Measurements from ENCODE around the gene ASPDH. TPM values are rescaled to one million over a fixed set of nuclear protein-coding genes. Genes with fewer than 3 reads are reported as not detected.

Gene ASPDH
- total RNA-seq, 1 experiment from 2014 or later = not detected

DNA sequence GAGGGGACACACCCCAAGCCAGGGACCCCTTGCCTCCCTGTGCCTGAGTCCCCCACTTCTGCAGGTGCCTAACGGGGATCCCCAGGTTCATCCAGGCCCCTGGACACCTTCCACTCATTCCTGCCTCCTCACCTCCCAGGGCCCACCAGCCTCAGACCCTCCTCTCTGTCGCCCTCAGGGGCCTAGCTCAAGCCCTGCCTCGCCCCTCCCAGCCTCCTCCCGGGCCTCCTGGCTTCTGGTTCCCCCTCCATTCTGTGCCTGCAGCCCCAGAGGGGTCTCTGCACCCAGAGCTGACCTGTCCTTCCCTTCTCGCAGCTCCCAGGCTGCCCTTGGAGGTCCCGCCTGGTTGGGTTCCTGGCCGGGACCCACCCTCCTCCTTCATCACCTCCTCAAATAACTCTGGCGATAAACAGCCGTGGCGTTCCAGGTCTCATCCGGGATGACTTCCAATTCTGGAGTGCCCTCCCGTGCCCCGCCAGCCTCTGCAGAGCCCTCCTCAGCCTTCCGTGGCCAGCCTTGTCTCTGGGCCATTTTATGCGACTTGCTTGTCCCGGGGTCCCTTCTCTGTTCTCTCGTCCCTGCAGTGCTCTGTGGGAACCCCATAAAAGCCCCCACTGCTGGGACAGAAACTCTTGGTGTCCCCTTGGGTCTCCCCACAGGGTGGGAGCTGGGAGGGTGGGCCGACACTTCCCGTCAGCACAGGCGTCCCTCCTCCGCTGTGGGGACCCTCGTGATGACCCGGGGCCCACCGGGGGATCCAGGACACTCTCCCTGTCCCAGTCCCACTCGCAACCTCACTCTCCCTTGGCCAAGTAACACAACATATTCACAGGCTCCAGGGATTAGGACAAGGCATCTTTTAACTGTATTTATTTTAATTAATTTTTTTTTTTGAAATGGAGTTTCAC lies 11.9 kb downstream of the ASPDH start:
- Mint-ChIP-seq H3K36me3 (ENCODE audit: insufficient read depth in 1 of 3, low read depth in 3 of 3) (no peaks in the 10 kb centered on the region; a peak in 3 of 7 replicates), H3K4me1 (peaks cover 2 to 8% of the 10 kb centered on the region in 2 experiments; a peak in 3 of 4 replicates), H3K27ac (no peak overlapping the region; a peak in 1 of 7 replicates), H3K27me3 (ENCODE audit: low read depth) (peaks cover 15% of the 10 kb centered on the region), H3K4me3 (no peak overlapping the region; a peak in 1 of 5 replicates), H3K9me3 (no peaks in the 10 kb centered on the region)
- Histone ChIP-seq H4K5ac (ENCODE audit: insufficient read length, low read depth, low read length) (no peak overlapping the region), H3K56ac (ENCODE audit: insufficient read length, low read depth, low read length) (no peak overlapping the region), H3K27me3 (ENCODE audit: insufficient read depth, low read length) (peaks cover 20% of the 10 kb centered on the region; the same call in 1 of the 2 replicates), H3K27ac (ENCODE audit: insufficient read length, low read depth, low read length) (no peak overlapping the region), H3K4ac (ENCODE audit: low read depth, low read length) (no peak overlapping the region), H3T11ph (ENCODE audit: low read length) (no peak overlapping the region), H3K23me2 (ENCODE audit: insufficient read length, low read depth, low read length, poor library complexity, severe bottlenecking) (peaks cover 3% of the 10 kb centered on the region), H3K23ac (ENCODE audit: insufficient read length, low read depth, low read length) (no peak overlapping the region), H2BK12ac (ENCODE audit: insufficient read length, low read depth, low read length) (no peak overlapping the region), H3K4me1 (ENCODE audit: insufficient read depth, low read length) (no peaks in the 10 kb centered on the region), H3K79me1 (ENCODE audit: insufficient read depth, low read depth, low read length, poor library complexity, severe bottlenecking) (no peaks in the 10 kb centered on the region), H4K91ac (ENCODE audit: insufficient read length, low read depth, low read length) (no peak overlapping the region), H4K8ac (replicated peaks; ENCODE audit: insufficient read length, low read depth, low read length) (no peak overlapping the region), H3K4me2 (ENCODE audit: insufficient read depth, insufficient read length, low read length) (no peak overlapping the region), H3K9ac (ENCODE audit: extremely low read depth, insufficient read length, low read length) (no peak overlapping the region), H2AFZ (ENCODE audit: low read length) (no peak overlapping the region), H2BK20ac (ENCODE audit: low read depth, low read length, poor library complexity, severe bottlenecking) (no peak overlapping the region), H2BK120ac (ENCODE audit: low read depth, low read length, poor library complexity, severe bottlenecking) (no peak overlapping the region), H3K9me3 (ENCODE audit: control insufficient read depth, low read depth, low read length) (no peaks in the 10 kb centered on the region), H2BK5ac (ENCODE audit: insufficient read length, low read length) (no peak overlapping the region), H3K79me2 (ENCODE audit: insufficient read depth, low read length) (no peaks in the 10 kb centered on the region), H3K14ac (ENCODE audit: insufficient read depth, low read length) (no peak overlapping the region; the same call in 1 of the 2 replicates), H2BK15ac (ENCODE audit: low read depth, low read length) (no peak overlapping the region), H4K20me1 (ENCODE audit: control insufficient read depth, insufficient read depth, insufficient read length) (no peaks in the 10 kb centered on the region), H3K18ac (ENCODE audit: insufficient read length, low read depth, low read length) (no peak overlapping the region), H2AK5ac (ENCODE audit: insufficient read length, low read length) (no peak overlapping the region)
- no CpG with 5 or more reads among the region's 25 CpGs for WGBS (ENCODE audit: extremely low coverage, insufficient read length, low lambda C conversion rate)
- no peak for DNase-seq
- TF ChIP-seq, protein P1, sequence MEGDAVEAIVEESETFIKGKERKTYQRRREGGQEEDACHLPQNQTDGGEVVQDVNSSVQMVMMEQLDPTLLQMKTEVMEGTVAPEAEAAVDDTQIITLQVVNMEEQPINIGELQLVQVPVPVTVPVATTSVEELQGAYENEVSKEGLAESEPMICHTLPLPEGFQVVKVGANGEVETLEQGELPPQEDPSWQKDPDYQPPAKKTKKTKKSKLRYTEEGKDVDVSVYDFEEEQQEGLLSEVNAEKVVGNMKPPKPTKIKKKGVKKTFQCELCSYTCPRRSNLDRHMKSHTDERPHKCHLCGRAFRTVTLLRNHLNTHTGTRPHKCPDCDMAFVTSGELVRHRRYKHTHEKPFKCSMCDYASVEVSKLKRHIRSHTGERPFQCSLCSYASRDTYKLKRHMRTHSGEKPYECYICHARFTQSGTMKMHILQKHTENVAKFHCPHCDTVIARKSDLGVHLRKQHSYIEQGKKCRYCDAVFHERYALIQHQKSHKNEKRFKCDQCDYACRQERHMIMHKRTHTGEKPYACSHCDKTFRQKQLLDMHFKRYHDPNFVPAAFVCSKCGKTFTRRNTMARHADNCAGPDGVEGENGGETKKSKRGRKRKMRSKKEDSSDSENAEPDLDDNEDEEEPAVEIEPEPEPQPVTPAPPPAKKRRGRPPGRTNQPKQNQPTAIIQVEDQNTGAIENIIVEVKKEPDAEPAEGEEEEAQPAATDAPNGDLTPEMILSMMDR (conservative IDR thresholded peaks at IDR 0.05) = no peak
